HFFc6 (cell line): Measurements from ENCODE around the gene RTN4RL1. TPM values are rescaled to one million over a fixed set of nuclear protein-coding genes. Genes with fewer than 3 reads are reported as not detected.

ENCODE experiments used
- DNase-seq: peaks from one replicate; pipeline ENCODE4 v3.0.0-alpha.2; 2018
- H3K27ac Mint-ChIP-seq: 2 replicates; pipeline ENCODE4 v1.8.0; 2020; ENCODE audit warnings: mild to moderate bottlenecking, mixed read lengths
- H3K27me3 Mint-ChIP-seq: 2 replicates; pipeline ENCODE4 v1.8.0; 2021; ENCODE audit warnings: mild to moderate bottlenecking, moderate library complexity, mixed read lengths; ENCODE audit not compliant: insufficient read depth
- H3K36me3 Mint-ChIP-seq: 2 replicates; pipeline ENCODE4 v1.8.0; 2021; ENCODE audit warnings: low read depth, mixed read lengths
- H3K4me1 Mint-ChIP-seq: 2 replicates; pipeline ENCODE4 v1.8.0; 2020; ENCODE audit warnings: low read depth, mixed read lengths
- H3K4me3 Mint-ChIP-seq: 2 replicates; pipeline ENCODE4 v1.8.0; 2020; ENCODE audit warnings: mild to moderate bottlenecking, moderate library complexity, mixed read lengths
- H3K9me3 Mint-ChIP-seq: 2 replicates; pipeline ENCODE4 v1.8.0; 2020; ENCODE audit warnings: mild to moderate bottlenecking, mixed read lengths
- CTCF ChIP-seq: fragments of 200-600 bp; sonication (generic); IDR thresholded peaks from 2 replicates; pipeline ENCODE4 v1.5.0; 2021; ENCODE audit warnings: antibody characterized with exemption, mild to moderate bottlenecking
- total RNA-seq, 6 experiments: library from RNA; stranded (reverse); fragmentation: NEBNext Ultra II Directional; extraction: Animal tissue kit (Norgen Biotek cat#: 25700); gene quantifications; 2 replicates in 1 of 6; 3 replicates in 5 of 6; pipeline ENCODE4 v1.2.3, GENCODE V29; 2021

Gene RTN4RL1
- total RNA-seq, 6 experiments from 2014 or later: 0.33 to 0.60 (median 0.39) TPM

- Mint-ChIP-seq H3K27ac (no peak overlapping the region), H3K9me3 (no peaks in the 10 kb centered on the region), H3K27me3 (peaks cover 2% of the 10 kb centered on the region; the same call in 1 of the 2 replicates), H3K4me3 (no peak overlapping the region), H3K36me3 (no peaks in the 10 kb centered on the region), H3K4me1 (peaks cover 22% of the 10 kb centered on the region)
- DNase-seq: no peak
- no peak for TF ChIP-seq CTCF
These were observed 26.2 kb upstream of the RTN4RL1 start for GRCh38 chr17:2051061-2051932.

- Mint-ChIP-seq H3K4me3 (no peak overlapping the region), H3K9me3 (no peaks in the 10 kb centered on the region), H3K27ac (no peak overlapping the region), H3K27me3 (peaks cover 2% of the 10 kb centered on the region; the same call in 1 of the 2 replicates), H3K36me3 (no peaks in the 10 kb centered on the region), H3K4me1 (peaks cover 22% of the 10 kb centered on the region)
- no peak for DNase-seq
- no peak; the same call in none of the 2 replicates for TF ChIP-seq CTCF
These were observed 25.3 kb upstream of the RTN4RL1 start for GRCh38 chr17:2050300-2051060.

- Mint-ChIP-seq H3K9me3 (no peaks in the 10 kb centered on the region), H3K4me1 (peaks cover 28% of the 10 kb centered on the region), H3K27ac (peak overlapping the region; percentile 96), H3K4me3 (peak overlapping the region; percentile 91), H3K36me3 (peaks cover 6% of the 10 kb centered on the region; the same call in 1 of the 2 replicates), H3K27me3 (peaks cover 2% of the 10 kb centered on the region; the same call in 1 of the 2 replicates)
- no peak for TF ChIP-seq CTCF
- peak; percentile 80 for DNase-seq
These were observed 24.5 kb upstream of the RTN4RL1 start for GRCh38 chr17:2049333-2050299.

- Mint-ChIP-seq H3K27me3 (no peaks in the 10 kb centered on the region; the same call in 1 of the 2 replicates), H3K4me3 (peak overlapping the region; percentile 91), H3K27ac (peak overlapping the region; percentile 96), H3K9me3 (no peaks in the 10 kb centered on the region), H3K36me3 (peaks cover 8% of the 10 kb centered on the region; the same call in 1 of the 2 replicates), H3K4me1 (peaks cover 36% of the 10 kb centered on the region)
- DNase-seq: no peak
- no peak for TF ChIP-seq CTCF
These were observed 23.7 kb upstream of the RTN4RL1 start for GRCh38 chr17:2048805-2049204.

GRCh38 chr17:2047590-2047989, 22.5 kb upstream of the RTN4RL1 start:
- no peak for DNase-seq
- Mint-ChIP-seq H3K27me3 (no peaks in the 10 kb centered on the region; the same call in 1 of the 2 replicates), H3K36me3 (peaks cover 18% of the 10 kb centered on the region), H3K4me3 (no peak overlapping the region), H3K4me1 (peaks cover 42% of the 10 kb centered on the region), H3K27ac (no peak overlapping the region), H3K9me3 (no peaks in the 10 kb centered on the region)
- no peak for TF ChIP-seq CTCF
